Measurements from ENCODE around the gene WDR53. TPM values are rescaled to one million over a fixed set of nuclear protein-coding genes. Genes with fewer than 3 reads are reported as not detected.
"Not testable (repeated sequence)": the region's sequence is repeated elsewhere in the genome, so short reads cannot be mapped to it uniquely, and the experiment has no call there.

The WDR53 gene
- total RNA-seq, 1 experiment from 2014 or later = 16.2 TPM

DNA sequence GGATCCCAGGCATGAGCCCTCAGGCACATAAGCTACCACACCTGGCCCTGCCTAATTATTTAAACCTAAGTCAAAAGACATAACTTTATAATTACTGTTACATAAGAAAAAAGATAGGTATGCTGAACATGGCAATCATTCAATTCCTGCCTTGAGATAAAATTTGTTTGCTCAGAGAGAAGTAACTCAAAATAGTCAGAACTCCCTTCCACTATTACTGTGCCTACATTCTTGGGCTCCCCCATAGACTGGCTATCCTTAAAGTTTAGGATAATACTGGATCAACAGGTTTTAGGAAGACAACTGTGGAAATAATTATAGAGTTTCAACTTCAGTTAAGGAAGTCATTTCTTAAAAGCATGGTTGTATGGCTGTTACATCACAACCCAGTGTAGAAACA lies 9.9 kb downstream of the WDR53 start:
- DNase-seq (ENCODE audit: low read depth) = no peak

DNA sequence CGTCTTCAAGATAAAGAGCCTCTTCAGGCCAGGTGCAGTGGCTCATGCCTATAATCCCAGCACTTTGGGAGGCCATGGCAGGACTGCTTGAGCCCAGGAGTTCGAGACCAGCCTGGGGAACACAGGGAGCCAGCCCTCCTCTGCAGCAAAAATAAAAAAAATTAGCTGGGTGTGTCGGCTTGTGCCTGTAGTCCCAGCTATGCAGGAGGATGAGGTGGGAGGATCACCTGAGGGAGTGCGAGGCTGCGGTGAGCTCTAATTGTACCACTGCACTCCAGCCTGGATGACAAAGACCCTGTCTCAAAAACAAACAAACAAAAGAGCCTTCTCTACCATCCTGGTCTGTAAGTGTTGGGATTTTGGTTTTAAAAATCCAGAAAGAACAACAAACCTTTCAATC lies 11.1 kb downstream of the WDR53 start:
- DNase-seq (ENCODE audit: low read depth) = no peak

DNA sequence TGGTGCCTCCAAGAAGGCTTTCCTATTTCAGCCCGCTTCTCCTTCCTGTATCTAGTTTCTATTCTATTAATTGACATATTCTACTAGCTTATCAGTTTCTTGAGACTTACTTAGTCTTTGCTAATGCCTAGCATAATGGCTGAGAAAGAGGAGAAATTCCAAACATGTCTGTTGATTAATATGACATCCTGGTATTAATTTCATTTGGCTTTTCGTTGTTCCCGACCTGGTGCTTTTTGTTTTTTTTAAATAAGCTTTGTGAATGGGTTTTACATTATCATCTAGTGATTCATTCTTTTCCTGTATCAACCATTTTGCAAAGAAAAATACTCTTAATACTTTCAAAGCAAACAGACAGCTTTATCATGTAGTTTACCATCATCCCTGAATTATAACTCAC lies 13.1 kb downstream of the WDR53 start:
- no peak for DNase-seq (ENCODE audit: low read depth)

DNA sequence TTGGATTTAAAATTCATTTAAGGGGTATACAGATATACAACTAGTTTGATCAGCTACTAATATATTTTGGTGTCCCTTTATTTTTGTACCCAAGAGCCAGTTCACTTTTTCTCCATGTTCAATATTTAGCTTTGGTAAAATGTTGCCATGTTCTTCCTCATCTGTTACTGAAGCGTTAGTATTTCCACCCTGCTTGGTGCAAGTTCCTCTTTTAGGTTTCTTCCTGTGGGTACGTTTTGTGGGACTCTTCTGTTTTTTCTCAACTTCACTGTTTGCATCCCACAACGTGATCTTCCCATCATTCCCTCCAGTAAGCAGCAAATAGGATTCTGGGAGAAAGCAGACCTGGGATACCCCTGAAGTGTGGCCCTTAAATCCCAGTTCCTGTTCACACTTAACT lies 14.1 kb downstream of the WDR53 start:
- no peak for DNase-seq (ENCODE audit: low read depth)

DNA sequence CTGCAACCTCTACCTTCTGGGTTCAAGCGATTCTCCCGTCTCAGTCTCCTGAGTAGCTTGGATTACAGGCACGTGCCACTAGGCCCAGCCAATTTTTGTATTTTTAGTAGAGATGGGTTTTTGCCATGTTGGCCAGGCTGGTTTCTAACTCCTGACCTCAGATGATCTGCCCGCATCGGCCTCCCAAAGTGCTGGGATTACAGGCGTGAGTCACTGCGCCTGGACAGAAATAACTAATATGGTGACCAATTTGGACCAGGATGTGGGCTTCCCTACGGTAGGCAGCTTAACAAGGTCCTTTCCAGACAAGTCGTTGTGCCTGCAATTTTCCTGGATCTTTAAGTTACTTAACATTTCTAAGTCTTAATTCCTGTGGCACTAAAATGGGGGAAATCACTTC lies 14.8 kb downstream of the WDR53 start:
- no peak for DNase-seq (ENCODE audit: low read depth)

DNA sequence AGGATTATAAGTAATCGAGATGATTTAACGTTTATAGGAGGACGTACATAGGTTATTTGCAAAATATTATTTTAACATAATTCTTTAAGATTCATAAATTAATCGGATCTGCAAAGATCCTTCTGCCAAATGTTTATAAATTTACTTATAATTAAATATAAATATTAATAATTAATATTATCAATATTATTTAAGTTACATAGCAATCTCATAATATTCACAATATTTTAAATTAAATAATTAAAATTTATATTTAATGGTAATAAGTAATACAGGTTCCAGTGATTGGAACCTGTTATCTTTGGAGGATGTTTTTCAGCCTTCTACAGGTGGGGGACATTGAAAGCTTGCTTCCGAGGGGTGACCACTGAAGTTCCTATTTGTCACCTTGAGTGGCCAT lies 16.1 kb downstream of the WDR53 start:
- DNase-seq (ENCODE audit: low read depth) = no peak

DNA sequence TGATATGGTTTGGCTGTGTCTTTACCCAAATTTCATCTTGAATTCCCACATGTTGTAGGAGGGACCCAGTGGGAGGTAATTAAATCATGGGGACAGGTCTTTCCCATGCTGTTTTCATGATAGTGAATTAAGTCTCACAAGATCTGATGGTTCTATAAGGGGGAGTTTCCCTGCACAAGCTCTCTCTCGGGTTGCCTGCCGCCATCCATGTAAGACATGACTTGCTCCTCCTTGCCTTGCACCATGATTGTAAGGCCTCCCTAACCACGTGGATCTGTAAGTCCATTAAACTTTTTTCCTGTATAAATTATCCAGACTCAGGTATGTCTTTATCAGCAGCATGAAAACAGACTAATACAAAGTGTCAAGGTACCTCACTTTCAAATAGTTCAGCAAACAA lies 18.2 kb downstream of the WDR53 start:
- not testable (repeated sequence) for DNase-seq (ENCODE audit: low read depth)

DNA sequence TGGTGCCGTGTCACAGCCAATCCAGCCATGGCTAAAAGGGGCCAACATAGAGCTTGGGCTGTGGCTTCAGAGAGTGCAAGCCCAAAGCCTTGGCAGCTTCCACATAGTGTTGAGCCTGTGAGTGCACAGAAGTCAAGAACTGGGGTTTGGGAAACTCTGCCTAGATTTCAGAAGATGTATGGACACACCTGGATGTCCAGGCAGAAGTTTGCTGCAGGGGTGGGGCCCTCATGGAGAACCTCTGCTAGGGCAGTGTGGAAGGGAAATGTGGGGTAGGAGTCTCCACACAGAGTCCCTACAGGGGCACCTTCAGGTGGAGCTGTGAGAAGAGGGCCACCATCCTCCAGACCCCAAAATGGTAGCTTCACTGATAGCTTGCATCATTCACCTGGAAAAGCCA lies 19.0 kb downstream of the WDR53 start:
- not testable (repeated sequence) for DNase-seq (ENCODE audit: low read depth)

DNA sequence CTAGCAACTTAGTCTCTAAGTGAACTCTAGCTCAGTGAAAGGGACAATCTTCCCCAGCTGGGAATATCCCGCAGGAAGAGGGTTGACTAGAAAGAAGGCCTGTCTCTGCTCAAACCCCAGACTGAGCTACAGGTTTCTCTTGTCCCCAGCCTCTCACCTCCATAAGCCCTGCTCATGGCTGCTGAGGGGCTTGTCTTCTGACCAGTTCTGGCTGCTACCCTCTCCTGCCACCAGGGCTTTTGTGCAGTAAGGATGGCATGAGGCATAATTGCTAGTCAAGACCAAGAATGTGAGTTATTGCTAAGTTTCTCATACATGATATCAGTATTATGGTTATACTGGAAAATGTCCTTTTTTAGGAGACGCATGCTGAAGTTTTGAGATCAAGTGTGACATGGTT lies 21.3 kb downstream of the WDR53 start:
- DNase-seq (ENCODE audit: low read depth) = no peak

DNA sequence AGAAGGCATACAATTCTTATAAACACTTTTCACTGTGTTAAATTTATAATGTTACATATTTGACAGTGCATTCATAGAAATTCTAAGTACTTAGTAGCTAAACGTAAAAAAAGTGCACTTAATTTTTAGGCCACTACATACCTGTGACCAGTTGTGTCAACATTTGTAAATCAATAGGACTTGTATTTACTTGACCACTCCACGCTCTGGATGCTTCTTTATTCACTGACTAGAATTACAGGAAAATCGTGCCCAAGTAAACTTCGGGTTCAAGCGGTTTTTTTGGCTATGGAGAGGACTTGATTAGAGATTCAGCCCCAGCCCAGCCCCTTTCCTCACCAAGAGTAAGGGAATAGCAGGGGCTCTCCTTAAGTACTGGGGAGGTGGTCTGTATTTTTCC lies 21.8 kb downstream of the WDR53 start:
- no peak for DNase-seq (ENCODE audit: low read depth)

DNA sequence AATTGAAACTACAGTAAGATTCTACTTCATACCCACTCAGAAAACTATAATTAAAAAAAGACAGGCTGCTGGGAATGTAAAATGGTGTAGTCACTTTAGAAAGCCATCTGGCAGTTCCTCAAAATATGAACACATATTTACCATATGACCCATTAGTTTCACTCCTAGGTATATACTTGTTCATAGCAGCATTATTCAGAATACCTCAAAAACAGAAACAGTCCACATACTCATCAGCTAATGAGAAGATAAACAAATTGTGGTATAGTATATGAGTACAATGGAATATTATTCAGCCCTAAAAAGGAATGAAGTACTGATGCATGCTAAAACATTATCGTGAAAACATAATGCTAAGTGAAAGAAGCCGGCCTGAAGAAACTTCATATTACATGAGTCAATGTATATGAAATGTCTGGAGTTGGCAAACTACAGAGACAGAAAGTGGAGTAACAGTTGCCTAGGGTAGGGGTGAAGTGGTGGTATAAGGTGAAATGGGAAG lies 23.8 kb downstream of the WDR53 start:
- no peak for DNase-seq (ENCODE audit: low read depth)

DNA sequence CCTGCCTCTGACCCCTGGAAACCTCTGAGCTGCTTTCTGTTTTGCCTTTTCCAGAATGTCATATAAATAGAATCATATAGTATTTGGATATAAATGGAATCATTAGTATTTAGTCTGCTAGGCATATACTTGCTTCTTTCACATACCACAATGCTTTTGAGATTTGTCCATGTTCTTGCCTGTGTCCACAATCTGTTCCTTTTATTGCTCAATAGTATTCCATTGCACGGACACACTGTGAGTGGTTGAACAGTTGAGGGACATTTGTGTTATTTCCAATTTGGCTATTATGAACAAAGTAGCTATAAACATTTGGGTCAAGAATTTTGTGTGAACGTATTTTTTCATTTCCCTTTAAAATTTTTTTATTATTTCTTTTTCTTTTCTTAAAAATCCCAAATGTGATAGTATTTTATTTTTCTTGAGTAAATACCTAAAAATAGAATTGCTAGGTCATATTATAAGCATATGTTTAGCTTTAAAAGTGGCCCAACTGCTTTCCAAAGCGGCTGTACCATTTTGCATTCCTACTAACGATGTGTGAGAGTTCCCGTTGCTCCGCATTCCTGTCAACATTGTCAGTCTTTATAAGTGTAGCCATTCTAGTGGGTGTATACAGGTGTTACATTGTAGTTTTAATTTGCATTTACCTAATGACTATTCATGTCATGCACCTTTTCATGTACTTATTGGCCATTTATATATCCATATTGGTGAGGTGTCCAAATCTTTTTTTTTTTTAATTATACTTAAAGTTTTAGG lies 26.5 kb downstream of the WDR53 start:
- DNase-seq (ENCODE audit: low read depth) = no peak

DNA sequence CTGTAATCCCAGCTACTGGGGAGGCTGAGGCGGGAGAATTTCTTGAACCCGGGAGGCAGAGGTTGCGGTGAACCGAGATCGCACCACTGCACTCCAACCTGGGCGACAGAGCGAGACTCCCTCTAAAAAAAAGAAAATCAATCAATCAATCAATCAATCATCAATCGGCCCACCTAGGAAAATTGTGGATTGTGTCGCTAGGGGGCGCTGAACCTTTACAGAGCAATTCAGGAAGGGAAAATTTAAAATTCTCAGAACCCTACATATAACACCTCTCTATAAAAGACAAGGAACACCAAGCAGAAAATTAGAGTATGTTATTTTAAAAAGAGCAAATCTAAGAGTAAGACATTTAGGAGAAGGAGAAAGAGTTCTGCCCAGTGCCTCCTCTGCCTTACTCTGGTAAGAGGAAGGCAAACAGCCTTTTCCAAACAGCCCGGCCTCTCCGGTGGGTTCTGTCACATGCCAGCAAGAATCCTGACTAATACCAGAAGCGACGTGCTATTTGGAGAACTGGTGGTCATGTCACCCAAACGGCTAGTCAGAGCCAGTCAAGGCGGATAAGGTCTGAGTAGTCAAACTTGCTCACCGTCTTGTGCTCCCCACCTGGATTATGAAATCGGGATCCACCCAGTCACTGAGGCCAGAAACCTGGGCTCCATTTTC lies 30.9 kb downstream of the WDR53 start:
- peak; percentile 13 for DNase-seq (ENCODE audit: low read depth)

DNA sequence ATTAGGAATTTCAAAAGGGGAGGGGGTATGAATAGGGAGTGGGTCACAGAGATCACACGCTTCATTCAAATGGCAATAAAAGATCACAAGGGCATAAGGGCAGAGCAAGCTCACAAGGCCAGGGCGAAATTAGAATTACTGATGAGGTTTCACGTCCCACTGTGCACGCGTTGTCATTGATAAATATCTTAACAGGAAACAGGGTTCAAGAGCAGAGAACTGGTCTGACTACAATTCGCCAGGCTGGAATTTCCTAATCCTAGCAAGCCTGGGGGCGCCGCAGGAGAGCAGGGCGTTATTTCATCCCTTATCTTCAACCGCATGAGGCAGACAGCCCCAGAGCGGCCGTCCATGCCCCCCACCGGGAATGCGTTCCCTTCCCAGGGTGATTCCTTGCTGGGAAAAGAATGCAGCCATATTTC lies 35.1 kb downstream of the WDR53 start:
- no peak for DNase-seq (ENCODE audit: low read depth)

DNA sequence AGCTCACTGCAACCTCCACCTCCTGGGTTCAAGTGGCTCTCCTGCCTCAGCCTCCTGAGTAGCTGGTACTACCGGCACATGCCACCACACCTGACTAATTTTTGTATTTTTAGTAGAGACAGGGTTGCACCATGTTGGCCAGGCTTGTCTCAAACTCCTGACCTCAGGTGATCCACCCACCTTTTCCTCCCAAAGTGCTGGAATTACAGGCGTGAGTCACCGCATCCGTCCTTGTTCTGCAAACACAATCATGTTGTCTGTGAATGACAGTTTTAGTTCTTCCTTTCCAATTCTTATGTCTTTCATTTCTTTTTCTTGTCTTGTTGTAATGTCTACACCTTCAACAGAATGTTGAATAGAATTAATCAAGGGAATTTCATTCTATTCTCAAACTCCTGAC lies 36.9 kb downstream of the WDR53 start:
- DNase-seq (ENCODE audit: low read depth) = no peak

DNA sequence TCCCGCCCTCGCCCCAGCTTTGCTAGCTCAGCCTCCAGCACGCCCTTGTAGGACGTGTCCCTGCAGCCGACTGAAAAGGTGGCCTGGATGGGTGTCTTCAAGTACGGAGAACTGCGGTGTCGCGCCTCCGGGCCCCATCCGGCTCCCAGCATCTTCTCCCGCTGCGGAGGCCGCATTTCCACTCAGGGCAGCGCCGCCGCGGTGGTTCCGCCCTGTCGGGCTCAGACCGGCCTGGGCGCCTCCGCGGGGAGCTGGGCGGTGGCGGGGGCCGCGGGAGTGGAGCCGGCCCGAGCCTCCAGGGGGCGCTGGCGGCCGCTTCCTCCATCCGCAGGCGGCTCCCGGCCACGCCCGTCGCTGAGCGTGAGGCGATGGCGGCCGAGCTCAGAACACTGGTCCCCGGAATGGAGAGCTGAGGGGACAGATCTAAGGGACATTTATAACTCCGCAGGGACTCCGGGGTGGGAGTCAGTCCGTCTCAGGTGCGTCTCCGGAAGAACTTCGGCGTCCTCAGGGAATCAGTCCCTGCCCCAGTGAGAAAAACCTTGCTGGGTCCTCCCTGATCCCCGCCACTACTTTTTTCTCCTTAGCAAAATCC lies 39.6 kb downstream of the WDR53 start:
- DNase-seq (ENCODE audit: low read depth) = peak; percentile 52

DNA sequence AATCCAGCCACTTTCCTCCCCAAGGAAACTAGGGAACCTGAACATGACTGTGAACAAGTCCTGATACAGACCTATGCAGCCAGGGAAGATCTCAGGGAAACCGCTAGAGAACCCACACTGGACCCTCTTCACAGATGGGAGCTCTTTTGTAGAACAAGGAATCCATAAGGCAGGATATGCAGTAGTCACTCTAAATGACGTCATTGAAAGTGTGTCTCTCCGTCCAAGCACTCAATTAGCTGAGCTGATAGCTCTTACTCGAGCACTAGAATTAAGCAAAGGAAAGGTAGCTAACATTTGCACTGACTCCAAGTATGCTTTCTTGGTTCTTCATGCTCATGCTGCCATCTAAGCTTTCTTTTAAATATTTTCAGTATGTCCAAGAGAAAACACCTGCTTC lies 43.2 kb downstream of the WDR53 start:
- DNase-seq (ENCODE audit: low read depth) = no peak

DNA sequence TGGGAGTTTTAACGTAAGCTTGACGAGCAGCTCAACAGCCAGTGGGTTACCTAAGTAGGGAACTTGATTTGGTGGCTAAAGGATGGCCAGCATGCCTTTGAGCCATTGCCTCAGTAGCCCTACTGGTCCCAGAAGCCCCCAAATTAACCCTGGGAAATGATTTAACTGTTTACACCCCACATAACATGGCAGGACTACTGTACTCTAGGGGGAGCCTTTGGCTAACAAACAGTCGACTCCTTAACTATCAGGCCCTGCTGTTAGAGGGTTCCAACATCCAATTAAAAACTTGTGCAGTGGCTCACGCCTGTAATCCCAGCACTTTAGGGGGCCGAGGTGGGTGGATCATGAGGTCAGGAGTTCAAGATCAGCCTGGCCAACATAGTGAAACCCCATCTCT lies 43.8 kb downstream of the WDR53 start:
- peak; percentile 41 for DNase-seq (ENCODE audit: low read depth)

DNA sequence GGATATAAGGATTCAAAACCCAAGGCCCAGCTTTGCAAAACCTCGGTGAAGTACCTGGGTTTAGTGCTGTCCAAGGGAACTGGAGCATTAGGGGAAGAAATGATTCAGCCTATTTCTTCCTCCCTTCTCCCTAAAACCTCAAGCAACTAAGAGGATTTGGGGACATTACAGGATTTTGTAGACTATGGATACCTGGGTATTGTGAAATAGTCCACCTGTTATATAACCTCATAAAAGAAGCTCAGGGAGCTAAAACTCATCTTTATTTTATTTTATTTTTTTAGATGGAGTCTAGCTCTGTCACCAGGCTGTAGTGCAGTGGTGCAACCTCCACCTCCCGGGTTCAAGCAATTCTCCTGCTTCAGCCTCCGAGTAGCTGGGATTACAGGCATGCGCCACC lies 44.5 kb downstream of the WDR53 start:
- no peak for DNase-seq (ENCODE audit: low read depth)

DNA sequence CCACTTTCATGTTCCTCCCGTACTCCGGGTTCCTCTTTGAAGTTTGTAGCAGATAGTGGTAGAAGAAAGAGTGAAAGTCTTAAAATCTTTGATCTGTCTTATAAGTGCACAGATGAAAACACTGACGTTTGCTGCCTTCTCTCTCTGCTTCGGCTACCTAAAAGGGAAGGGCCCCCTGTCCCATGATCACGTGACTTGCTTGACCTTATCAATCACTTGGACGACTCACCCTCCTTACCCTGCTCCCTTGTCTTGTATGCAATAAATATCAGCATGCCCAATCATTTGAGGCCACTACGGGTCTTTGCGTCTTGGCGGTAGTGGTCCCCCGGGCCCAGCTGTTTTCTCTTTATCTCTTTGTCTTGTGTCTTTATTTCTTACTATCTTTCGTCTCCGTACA lies 47.1 kb downstream of the WDR53 start:
- DNase-seq (ENCODE audit: low read depth) = not testable (repeated sequence)

DNA sequence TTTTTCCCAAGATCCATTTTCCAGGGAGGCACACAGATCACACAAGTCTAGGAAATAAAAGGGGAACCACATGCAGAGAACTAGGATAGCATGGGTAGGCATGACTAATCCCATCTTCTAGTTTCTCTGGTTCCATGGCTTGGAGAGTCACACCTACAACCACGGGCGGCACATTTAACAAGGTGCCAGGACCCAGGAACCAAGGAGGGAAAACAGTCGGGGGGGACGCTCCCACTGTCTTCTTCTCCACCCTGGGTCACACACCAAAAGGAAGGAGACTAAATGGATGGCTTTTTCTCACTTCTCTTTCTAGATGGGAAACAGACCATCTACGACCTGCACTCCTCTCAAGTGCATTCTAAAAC lies 48.7 kb downstream of the WDR53 start:
- DNase-seq (ENCODE audit: low read depth) = no peak

DNA sequence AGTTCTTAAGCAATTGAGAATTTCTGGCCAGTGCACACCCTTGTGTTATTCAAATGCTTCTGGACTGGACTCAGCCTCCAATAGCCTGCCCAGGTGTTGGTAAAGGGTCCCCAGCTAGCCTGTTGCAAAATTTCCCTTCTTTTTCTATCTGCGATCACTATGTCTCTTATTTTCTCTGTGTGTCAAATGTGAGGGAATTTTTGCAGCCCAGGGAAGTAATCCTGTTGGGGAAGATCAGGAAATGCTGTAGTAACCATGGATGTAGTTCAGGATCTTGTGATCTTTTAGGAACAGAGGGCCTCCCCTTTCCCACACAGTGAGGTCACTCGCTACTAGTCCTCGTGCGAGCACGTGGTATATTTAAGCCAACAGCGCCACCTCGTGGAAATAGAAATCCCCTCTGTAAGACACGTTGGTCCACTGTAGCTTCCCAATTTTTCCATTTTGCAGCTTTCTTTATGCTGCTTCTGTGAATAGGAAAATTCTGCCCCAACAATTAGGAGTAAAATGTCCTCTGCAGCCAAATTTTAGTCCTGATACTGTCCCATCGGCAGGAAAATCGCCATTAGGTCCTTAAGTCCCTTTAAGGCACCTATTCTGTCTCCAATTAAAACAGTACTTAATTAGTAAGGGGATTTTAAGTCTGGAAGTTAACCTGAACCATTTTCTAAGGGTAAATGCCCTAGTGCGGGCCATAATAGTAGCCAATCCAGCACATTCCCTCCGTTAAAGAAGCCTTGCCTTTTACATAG lies 49.2 kb downstream of the WDR53 start:
- DNase-seq (ENCODE audit: low read depth) = peak; percentile 79
